HCT116 (cell line): Measurements from ENCODE around the gene ARSI. TPM values are rescaled to one million over a fixed set of nuclear protein-coding genes. Genes with fewer than 3 reads are reported as not detected.

Experiments
- ATAC-seq: fragments of 200-7000 bp; cut with Tn5 transposase; 2 replicates; pipeline ENCODE4 v1.9.1; 2020; ENCODE audit warnings: mild to moderate bottlenecking, moderate library complexity
- BruUV-seq: library from RNA; stranded (reverse); fragments of 400-500 nt; replicated peaks from 2 replicates; lab custom pipeline; 2021; lab: Mats Ljungman, UMichigan
- CTCF ChIA-PET: fragments of 300-600 bp; sonication (Branson Sonifier 250); formaldehyde crosslinking; loops from one replicate; lab custom pipeline; 2021; ENCODE audit warnings: antibody characterized with exemption; lab: Charles Lee
- POLR2A ChIA-PET: fragments of 300-600, 350-600 bp; sonication (Branson Sonifier 250); formaldehyde crosslinking; loops from one replicate; lab custom pipeline; 2021; ENCODE audit warnings: antibody characterized with exemption; lab: Charles Lee
- RAD21 ChIA-PET, 2 experiments: fragments of 300-600 bp; sonication (Branson Sonifier 250); formaldehyde crosslinking; loops; one replicate each; lab custom pipeline; 2023; ENCODE audit warnings: low total read pairs in 2 of 2; ENCODE audit not compliant: uncharacterized antibody in 2 of 2, unreplicated experiment in 2 of 2, low non-redundant PET in 1 of 2; lab: Charles Lee
- DNase-seq: peaks from one replicate; pipeline ENCODE4 v3.0.0-alpha.2; 2010; ENCODE audit warnings: low read depth, low spot score
- H2AFZ ChIP-seq: fragments of 200-600 bp; shearing (Covaris generic), sonication (generic); 2 replicates; pipeline ENCODE4 v1.6.1; 2017; ENCODE audit warnings: low read depth, mixed run types, mixed read lengths, antibody characterized with exemption, low read length; ENCODE audit not compliant: poor library complexity, severe bottlenecking
- H3K27ac ChIP-seq: 2 replicates; pipeline ENCODE4 v1.5.1; 2012; ENCODE audit warnings: low read depth, low read length
- H3K27me3 ChIP-seq: fragments of 200-600 bp; sonication (generic); 2 replicates; pipeline ENCODE4 v1.6.1; 2016; ENCODE audit warnings: mixed run types, low read length, mixed read lengths; ENCODE audit not compliant: insufficient read depth
- H3K36me3 ChIP-seq, 2 experiments: fragments of 200-500 bp in 1 of 2; fragments of 200-600 bp in 1 of 2; sonication (Bioruptor generic) in 1 of 2; sonication (generic) in 1 of 2; 2 replicates each; pipeline versions ENCODE4 v1.5.1 to v1.6.1; 2014 to 2016; ENCODE audit warnings: low read length in 2 of 2, inconsistent platforms in 1 of 2, mixed read lengths in 1 of 2, mixed run types in 1 of 2; ENCODE audit not compliant: insufficient read depth in 2 of 2, control insufficient read depth in 1 of 2
- H3K4me1 ChIP-seq, 2 experiments: fragments of 200-600 bp in 1 of 2; sonication (generic) in 1 of 2; 2 replicates each; pipeline versions ENCODE4 v1.5.1 to v1.6.1; 2012 to 2017; ENCODE audit warnings: low read length in 2 of 2, inconsistent platforms in 1 of 2, mild to moderate bottlenecking in 1 of 2, mixed read lengths in 1 of 2, mixed run types in 1 of 2, moderate library complexity in 1 of 2; ENCODE audit not compliant: insufficient read depth in 2 of 2, control insufficient read depth in 1 of 2
- H3K4me2 ChIP-seq: fragments of 200-600 bp; sonication (generic); 2 replicates; pipeline ENCODE4 v1.6.1; 2017; ENCODE audit warnings: mixed run types, low read length, mixed read lengths
- H3K4me3 ChIP-seq, 2 experiments: fragments of 200-600 bp in 1 of 2; sonication (generic) in 1 of 2; replicated peaks in 1 of 2; 2 replicates each; pipeline ENCODE4 v1.5.1; 2011 to 2016; ENCODE audit warnings: low read length in 2 of 2, control low read depth in 1 of 2, low read depth in 1 of 2, mild to moderate bottlenecking in 1 of 2, mixed read lengths in 1 of 2, mixed run types in 1 of 2
- H3K79me2 ChIP-seq: fragments of 200-600 bp; sonication (generic); 2 replicates; pipeline ENCODE4 v1.6.1; 2017; ENCODE audit warnings: mild to moderate bottlenecking, mixed run types, low read length, moderate library complexity, mixed read lengths; ENCODE audit not compliant: insufficient read depth
- H3K9ac ChIP-seq: fragments of 200-600 bp; sonication (generic); 2 replicates; pipeline ENCODE4 v1.6.1; 2016; ENCODE audit warnings: low read length, mixed read lengths
- H3K9me2 ChIP-seq: fragments of 200-600 bp; sonication (generic), shearing (Covaris generic); 2 replicates; pipeline ENCODE4 v1.6.1; 2017; ENCODE audit warnings: mixed run types, mild to moderate bottlenecking, moderate library complexity; ENCODE audit not compliant: insufficient read depth
- H3K9me3 ChIP-seq, 2 experiments: fragments of 200-500 bp in 1 of 2; fragments of 200-600 bp in 1 of 2; sonication (Bioruptor generic) in 1 of 2; sonication (generic) in 1 of 2; 2 replicates each; pipeline ENCODE4 v1.6.1; 2014 to 2017; ENCODE audit warnings: low read length in 2 of 2, mixed read lengths in 2 of 2, inconsistent platforms in 1 of 2, low read depth in 1 of 2, mild to moderate bottlenecking in 1 of 2, mixed run types in 1 of 2, moderate library complexity in 1 of 2; ENCODE audit not compliant: control insufficient read depth in 1 of 2, insufficient read depth in 1 of 2
- H4K20me1 ChIP-seq: fragments of 200-600 bp; sonication (generic), shearing (Covaris generic); 2 replicates; pipeline ENCODE4 v1.6.1; 2017; ENCODE audit warnings: mixed run types, mild to moderate bottlenecking, moderate library complexity; ENCODE audit not compliant: insufficient read depth
- ATF3 ChIP-seq: IDR thresholded peaks from 2 replicates; pipeline ENCODE4 v1.6.1; 2012
- EGR1 ChIP-seq: IDR thresholded peaks from 2 replicates; pipeline ENCODE4 v1.6.1; 2012; ENCODE audit warnings: low read depth
- ELF1 ChIP-seq: IDR thresholded peaks from 2 replicates; pipeline ENCODE4 v1.6.1; 2012; ENCODE audit warnings: low read depth, borderline replicate concordance
- FOSL1 ChIP-seq: IDR thresholded peaks from 2 replicates; pipeline ENCODE4 v1.6.1; 2012; ENCODE audit warnings: low read depth
- JUND ChIP-seq: IDR thresholded peaks from 2 replicates; pipeline ENCODE4 v1.6.1; 2012
- MAX ChIP-seq: IDR thresholded peaks from 2 replicates; pipeline ENCODE4 v1.6.1; 2012
- RAD21 ChIP-seq: IDR thresholded peaks from 2 replicates; pipeline ENCODE4 v1.6.1; 2012; ENCODE audit warnings: low read depth, mild to moderate bottlenecking
- SP1 ChIP-seq: IDR thresholded peaks from 2 replicates; pipeline ENCODE4 v1.6.1; 2012; ENCODE audit warnings: low read depth
- TCF7L2 ChIP-seq: IDR thresholded peaks from 2 replicates; pipeline ENCODE4 v1.7.0; 2011; ENCODE audit warnings: borderline replicate concordance, inconsistent platforms; ENCODE audit not compliant: insufficient read depth, insufficient read length; ENCODE audit errors: extremely low read depth
- ZNF274 ChIP-seq: fragments of 200-500 bp; sonication (Bioruptor generic); IDR thresholded peaks from 2 replicates; pipeline ENCODE4 v1.6.1; 2014; ENCODE audit warnings: mild to moderate bottlenecking, low read depth, low read length, inconsistent platforms
- intact Hi-C: fragments of 100-400 bp; cut with micrococcal nuclease; formaldehyde crosslinking; loops from 2 replicates; pipeline ENCODE4 v1.10.0; 2022
- total RNA-seq: library from RNA; stranded (reverse); gene quantifications from one replicate; pipeline ENCODE4 v1.2.1, GENCODE V29; 2021; ENCODE audit not compliant: unreplicated experiment

ARSI gene
- total RNA-seq, 1 experiment from 2014 or later, result 0.07 TPM

GRCh38 chr5:150285114-150285513, 17.6 kb downstream of the ARSI start:
- Histone ChIP-seq H3K9me3 (no peaks in the 10 kb centered on the region), H3K9me2 (no peaks in the 10 kb centered on the region), H3K9ac (no peak overlapping the region), H3K4me2 (no peak overlapping the region), H3K36me3 (no peaks in the 10 kb centered on the region), H3K79me2 (no peaks in the 10 kb centered on the region), H3K4me3 (no peak overlapping the region), H3K27ac (no peak overlapping the region), H3K4me1 (no peaks in the 10 kb centered on the region), H2AFZ (no peak overlapping the region), H4K20me1 (no peaks in the 10 kb centered on the region), H3K27me3 (peaks cover under 1% of the 10 kb centered on the region; the same call in 1 of the 2 replicates)
- POLR2A ChIA-PET, result no interaction called here
- intact Hi-C loops, result no loop called here
- BruUV-seq, result no TSS peak
- DNase-seq (no peak), ATAC-seq (no peak)
- RAD21 ChIA-PET, result no interaction called here
- TF ChIP-seq SP1 (no peak), EGR1 (no peak)
- CTCF ChIA-PET, result no interaction called here

- no TSS peak for BruUV-seq
- no peaks in the 10 kb centered on the region for H3K79me2 ChIP-seq
- no peak for TF ChIP-seq TCF7L2
- TF ChIP-seq JUND, result no peak
- TF ChIP-seq EGR1, result no peak
- no peak for TF ChIP-seq ATF3
- TF ChIP-seq RAD21, result no peak
- no peak for TF ChIP-seq FOSL1
- no peak for TF ChIP-seq ZNF274
- no peak for TF ChIP-seq ELF1
- no peak for TF ChIP-seq MAX
- TF ChIP-seq, all 23 proteins: peak for 0
- no peak overlapping the region for H3K4me2 ChIP-seq
- H3K4me1 ChIP-seq, result no peaks in the 10 kb centered on the region
- no peak for ATAC-seq
- ChIA-PET RAD21 (no interaction called here), POLR2A (no interaction called here), CTCF (no interaction called here)
- no peaks in the 10 kb centered on the region; the same call in 1 of the 2 replicates for H3K27me3 ChIP-seq
- no peak overlapping the region for H3K9ac ChIP-seq
- no peak for DNase-seq
- intact Hi-C loops, result no loop called here
- H3K9me3 ChIP-seq, result no peaks in the 10 kb centered on the region
- H3K9me2 ChIP-seq, result no peaks in the 10 kb centered on the region
- H3K27ac ChIP-seq, result no peak overlapping the region
- no peak overlapping the region for H2AFZ ChIP-seq
- H4K20me1 ChIP-seq, result no peaks in the 10 kb centered on the region
- H3K4me3 ChIP-seq, result no peak overlapping the region
- no peaks in the 10 kb centered on the region for H3K36me3 ChIP-seq
Observed at GRCh38 chr5:150284311-150284710, 18.4 kb downstream of the ARSI start.
